ENCODE results near the gene MLLT3. TPM values are rescaled to one million over a fixed set of nuclear protein-coding genes. Genes with fewer than 3 reads are reported as not detected.

The MLLT3 gene
- total RNA-seq, 1 experiment from 2014 or later, result 24.4 TPM

- Histone ChIP-seq H3K27me3 (replicated peaks; ENCODE audit: control insufficient read depth, insufficient read depth, low read length) (no peaks in the 10 kb centered on the region), H3K9me3 (no peaks in the 10 kb centered on the region), H3K36me3 (ENCODE audit: control insufficient read depth, insufficient read depth, low read length) (no peaks in the 10 kb centered on the region), H3K4me3 (ENCODE audit: low read depth, low read length) (no peak overlapping the region), H3K4me1 (no peaks in the 10 kb centered on the region)
- ChIA-PET POLR2A (no interaction called here), CTCF (no interaction called here)
- TF ChIP-seq, protein P1, sequence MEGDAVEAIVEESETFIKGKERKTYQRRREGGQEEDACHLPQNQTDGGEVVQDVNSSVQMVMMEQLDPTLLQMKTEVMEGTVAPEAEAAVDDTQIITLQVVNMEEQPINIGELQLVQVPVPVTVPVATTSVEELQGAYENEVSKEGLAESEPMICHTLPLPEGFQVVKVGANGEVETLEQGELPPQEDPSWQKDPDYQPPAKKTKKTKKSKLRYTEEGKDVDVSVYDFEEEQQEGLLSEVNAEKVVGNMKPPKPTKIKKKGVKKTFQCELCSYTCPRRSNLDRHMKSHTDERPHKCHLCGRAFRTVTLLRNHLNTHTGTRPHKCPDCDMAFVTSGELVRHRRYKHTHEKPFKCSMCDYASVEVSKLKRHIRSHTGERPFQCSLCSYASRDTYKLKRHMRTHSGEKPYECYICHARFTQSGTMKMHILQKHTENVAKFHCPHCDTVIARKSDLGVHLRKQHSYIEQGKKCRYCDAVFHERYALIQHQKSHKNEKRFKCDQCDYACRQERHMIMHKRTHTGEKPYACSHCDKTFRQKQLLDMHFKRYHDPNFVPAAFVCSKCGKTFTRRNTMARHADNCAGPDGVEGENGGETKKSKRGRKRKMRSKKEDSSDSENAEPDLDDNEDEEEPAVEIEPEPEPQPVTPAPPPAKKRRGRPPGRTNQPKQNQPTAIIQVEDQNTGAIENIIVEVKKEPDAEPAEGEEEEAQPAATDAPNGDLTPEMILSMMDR (IDR thresholded peaks at IDR 0.05; ENCODE audit: insufficient read depth in 1 of 2, low read depth in 1 of 2, low read length in 1 of 2, severe bottlenecking in 1 of 2, unreplicated experiment in 1 of 2), result no peak
- Mint-ChIP-seq H3K4me3 (ENCODE audit: unreplicated experiment) (no peak overlapping the region), H3K27ac (ENCODE audit: unreplicated experiment) (no peak overlapping the region), H3K9me3 (ENCODE audit: unreplicated experiment) (no peaks in the 10 kb centered on the region), H3K36me3 (ENCODE audit: insufficient read depth, unreplicated experiment) (no peaks in the 10 kb centered on the region), H3K27me3 (ENCODE audit: insufficient read depth, unreplicated experiment) (no peaks in the 10 kb centered on the region), H3K4me1 (ENCODE audit: low read depth, unreplicated experiment) (peaks cover under 1% of the 10 kb centered on the region)
- intact Hi-C loops (cut with micrococcal nuclease; ENCODE audit: unreplicated experiment), result no loop called here
- no peak for DNase-seq
- no TSS peak for BruUV-seq (replicated peaks)
Measured at GRCh38 chr9:20518737-20519136, 103.6 kb downstream of the MLLT3 start.

GRCh38 chr9:20513126-20513913 is 109.0 kb downstream of the MLLT3 start:
- no peaks in the 10 kb centered on the region for H3K9me3 ChIP-seq
- Mint-ChIP-seq H3K27me3 (ENCODE audit: insufficient read depth, unreplicated experiment) (no peaks in the 10 kb centered on the region), H3K9me3 (ENCODE audit: unreplicated experiment) (no peaks in the 10 kb centered on the region), H3K36me3 (ENCODE audit: insufficient read depth, unreplicated experiment) (peaks cover 5% of the 10 kb centered on the region), H3K4me3 (ENCODE audit: unreplicated experiment) (no peak overlapping the region), H3K27ac (ENCODE audit: unreplicated experiment) (no peak overlapping the region), H3K4me1 (ENCODE audit: low read depth, unreplicated experiment) (peaks cover 9% of the 10 kb centered on the region)
- no peaks in the 10 kb centered on the region for H3K36me3 ChIP-seq (ENCODE audit: control insufficient read depth, insufficient read depth, low read length)
- BruUV-seq (replicated peaks), result no TSS peak
- DNase-seq, result no peak
- ChIA-PET POLR2A (no interaction called here), CTCF (no interaction called here)
- no peaks in the 10 kb centered on the region for H3K27me3 ChIP-seq (replicated peaks; ENCODE audit: control insufficient read depth, insufficient read depth, low read length)
- intact Hi-C loops (cut with micrococcal nuclease; ENCODE audit: unreplicated experiment), result no loop called here
- TF ChIP-seq, protein P1 (IDR thresholded peaks at IDR 0.05; ENCODE audit: insufficient read depth in 1 of 2, low read depth in 1 of 2, low read length in 1 of 2, severe bottlenecking in 1 of 2, unreplicated experiment in 1 of 2), result no peak
- H3K4me1 ChIP-seq, result no peaks in the 10 kb centered on the region
- no peak overlapping the region for H3K4me3 ChIP-seq (ENCODE audit: low read depth, low read length)

- Mint-ChIP-seq H3K4me3 (ENCODE audit: unreplicated experiment) (no peak overlapping the region), H3K27me3 (ENCODE audit: insufficient read depth, unreplicated experiment) (no peaks in the 10 kb centered on the region), H3K4me1 (ENCODE audit: low read depth, unreplicated experiment) (peaks cover 9% of the 10 kb centered on the region), H3K36me3 (ENCODE audit: insufficient read depth, unreplicated experiment) (peaks cover 5% of the 10 kb centered on the region), H3K9me3 (ENCODE audit: unreplicated experiment) (no peaks in the 10 kb centered on the region), H3K27ac (ENCODE audit: unreplicated experiment) (no peak overlapping the region)
- ChIA-PET CTCF (no interaction called here), POLR2A (no interaction called here)
- H3K9me3 ChIP-seq, result no peaks in the 10 kb centered on the region
- intact Hi-C loops (cut with micrococcal nuclease; ENCODE audit: unreplicated experiment), result no loop called here
- no peak for DNase-seq
- no peaks in the 10 kb centered on the region for H3K4me1 ChIP-seq
- no peak overlapping the region for H3K4me3 ChIP-seq (ENCODE audit: low read depth, low read length)
- H3K27me3 ChIP-seq (replicated peaks; ENCODE audit: control insufficient read depth, insufficient read depth, low read length), result no peaks in the 10 kb centered on the region
- no peaks in the 10 kb centered on the region for H3K36me3 ChIP-seq (ENCODE audit: control insufficient read depth, insufficient read depth, low read length)
- TF ChIP-seq, protein P1 (IDR thresholded peaks at IDR 0.05; ENCODE audit: insufficient read depth in 1 of 2, low read depth in 1 of 2, low read length in 1 of 2, severe bottlenecking in 1 of 2, unreplicated experiment in 1 of 2), result no peak
- no TSS peak for BruUV-seq (replicated peaks)
Measured at GRCh38 chr9:20512636-20513035, 109.7 kb downstream of the MLLT3 start.

Measured in Caco-2 (cell line).